Osteocyte (in vitro differentiated cells): ENCODE data around the gene PIK3C2G. TPM values are rescaled to one million over a fixed set of nuclear protein-coding genes. Genes with fewer than 3 reads are reported as not detected.

ENCODE experiments used
- DNase-seq: peaks from one replicate; pipeline ENCODE4 v3.0.0; 2021; ENCODE audit warnings: mixed read lengths; ENCODE audit not compliant: unreplicated experiment; ENCODE audit errors: extremely low spot score
- H3K27ac Mint-ChIP-seq: one replicate; pipeline ENCODE4 v1.8.0; 2021; ENCODE audit warnings: mild to moderate bottlenecking, mixed read lengths; ENCODE audit not compliant: unreplicated experiment
- H3K27me3 Mint-ChIP-seq: one replicate; pipeline ENCODE4 v1.8.0; 2021; ENCODE audit warnings: mixed read lengths; ENCODE audit not compliant: unreplicated experiment
- H3K36me3 Mint-ChIP-seq: one replicate; pipeline ENCODE4 v1.8.0; 2021; ENCODE audit warnings: mixed read lengths; ENCODE audit not compliant: unreplicated experiment
- H3K4me1 Mint-ChIP-seq: one replicate; pipeline ENCODE4 v1.8.0; 2021; ENCODE audit warnings: mixed read lengths; ENCODE audit not compliant: unreplicated experiment
- H3K4me3 Mint-ChIP-seq: one replicate; pipeline ENCODE4 v1.8.0; 2021; ENCODE audit warnings: mild to moderate bottlenecking, moderate library complexity, mixed read lengths; ENCODE audit not compliant: unreplicated experiment
- H3K9me3 Mint-ChIP-seq: one replicate; pipeline ENCODE4 v1.8.0; 2021; ENCODE audit warnings: mixed read lengths; ENCODE audit not compliant: unreplicated experiment
- total RNA-seq: library from RNA; stranded (reverse); gene quantifications from 2 replicates; pipeline ENCODE4 v1.2.1, GENCODE V29; 2021
- TF ChIP-seq, protein P1 (sequence below): fragments of 200-600 bp; sonication (generic); IDR thresholded peaks from 2 replicates; pipeline ENCODE4 v1.5.0; 2021; ENCODE audit warnings: antibody characterized with exemption, mild to moderate bottlenecking, moderate library complexity

The PIK3C2G gene
- total RNA-seq, 1 donor from 2014 or later = not detected

DNA sequence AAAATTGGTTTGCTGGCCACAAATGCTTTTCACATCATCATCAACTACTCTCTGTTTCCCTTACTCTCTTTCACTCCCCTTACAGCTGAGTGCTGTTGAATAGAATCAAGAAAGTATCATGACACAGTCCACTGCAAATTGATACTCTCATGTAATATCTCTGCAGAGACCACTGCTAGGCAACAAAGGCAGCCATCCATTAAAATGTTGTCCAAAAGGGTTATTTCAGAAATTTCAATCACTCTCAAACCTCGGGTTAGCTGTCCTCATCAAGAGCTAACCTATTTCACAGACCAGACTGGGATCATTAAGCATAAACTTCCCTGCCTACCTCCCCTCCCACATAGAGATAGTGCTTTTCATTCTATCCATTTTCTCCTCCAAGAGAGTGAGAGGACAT is 289.8 kb downstream of the PIK3C2G start:
- Mint-ChIP-seq H3K9me3 (no peaks in the 10 kb centered on the region), H3K27ac (no peak overlapping the region), H3K4me1 (peaks cover 2% of the 10 kb centered on the region), H3K36me3 (no peaks in the 10 kb centered on the region), H3K4me3 (no peak overlapping the region), H3K27me3 (no peaks in the 10 kb centered on the region)
- DNase-seq = no peak
- TF ChIP-seq, protein P1, sequence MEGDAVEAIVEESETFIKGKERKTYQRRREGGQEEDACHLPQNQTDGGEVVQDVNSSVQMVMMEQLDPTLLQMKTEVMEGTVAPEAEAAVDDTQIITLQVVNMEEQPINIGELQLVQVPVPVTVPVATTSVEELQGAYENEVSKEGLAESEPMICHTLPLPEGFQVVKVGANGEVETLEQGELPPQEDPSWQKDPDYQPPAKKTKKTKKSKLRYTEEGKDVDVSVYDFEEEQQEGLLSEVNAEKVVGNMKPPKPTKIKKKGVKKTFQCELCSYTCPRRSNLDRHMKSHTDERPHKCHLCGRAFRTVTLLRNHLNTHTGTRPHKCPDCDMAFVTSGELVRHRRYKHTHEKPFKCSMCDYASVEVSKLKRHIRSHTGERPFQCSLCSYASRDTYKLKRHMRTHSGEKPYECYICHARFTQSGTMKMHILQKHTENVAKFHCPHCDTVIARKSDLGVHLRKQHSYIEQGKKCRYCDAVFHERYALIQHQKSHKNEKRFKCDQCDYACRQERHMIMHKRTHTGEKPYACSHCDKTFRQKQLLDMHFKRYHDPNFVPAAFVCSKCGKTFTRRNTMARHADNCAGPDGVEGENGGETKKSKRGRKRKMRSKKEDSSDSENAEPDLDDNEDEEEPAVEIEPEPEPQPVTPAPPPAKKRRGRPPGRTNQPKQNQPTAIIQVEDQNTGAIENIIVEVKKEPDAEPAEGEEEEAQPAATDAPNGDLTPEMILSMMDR = no peak

DNA sequence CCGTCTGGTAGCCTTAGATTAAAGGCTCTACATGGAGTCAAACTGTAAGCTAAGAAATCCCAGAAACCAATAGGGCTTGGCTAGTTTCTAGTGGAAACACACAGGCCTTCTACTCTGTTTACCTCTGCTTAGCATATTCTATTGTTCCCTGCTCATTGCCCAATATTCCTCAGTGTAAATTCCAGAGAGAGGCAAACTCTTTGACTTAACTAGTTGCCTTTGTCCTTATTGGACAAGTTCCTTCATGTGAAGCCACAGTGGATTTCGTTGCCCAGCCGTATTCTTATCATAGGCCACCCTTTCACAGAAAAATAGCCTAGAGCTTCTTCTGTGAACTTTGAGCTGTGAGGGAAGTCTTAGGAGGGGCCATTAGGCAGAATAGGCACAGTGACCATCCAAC is 290.4 kb downstream of the PIK3C2G start:
- DNase-seq = no peak
- H3K4me1 Mint-ChIP-seq = peaks cover 2% of the 10 kb centered on the region
- H3K9me3 Mint-ChIP-seq = no peaks in the 10 kb centered on the region
- H3K27me3 Mint-ChIP-seq = no peaks in the 10 kb centered on the region
- H3K27ac Mint-ChIP-seq = no peak overlapping the region
- no peak overlapping the region for H3K4me3 Mint-ChIP-seq
- no peaks in the 10 kb centered on the region for H3K36me3 Mint-ChIP-seq
- TF ChIP-seq, protein P1 = no peak

DNA sequence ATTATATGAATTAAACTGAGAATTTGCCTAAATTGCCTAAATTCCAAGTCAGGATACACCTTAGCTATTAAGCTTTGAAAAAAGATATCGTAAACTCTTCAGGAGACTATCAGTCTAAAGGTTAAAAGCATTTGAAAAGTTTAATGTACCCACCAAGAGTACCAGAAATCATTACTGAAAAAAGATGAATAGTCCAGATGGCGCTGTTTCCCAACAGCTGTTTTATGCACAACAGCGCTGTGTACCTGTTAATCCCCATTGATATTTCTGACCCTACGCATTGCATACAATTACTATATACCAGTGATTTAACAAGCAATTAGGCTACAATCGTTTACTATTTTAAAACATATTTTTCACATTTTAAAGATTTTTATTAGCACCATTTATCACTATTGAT is 291.5 kb downstream of the PIK3C2G start:
- Mint-ChIP-seq H3K4me3 (no peak overlapping the region), H3K9me3 (no peaks in the 10 kb centered on the region), H3K36me3 (no peaks in the 10 kb centered on the region), H3K4me1 (peaks cover 2% of the 10 kb centered on the region), H3K27me3 (no peaks in the 10 kb centered on the region), H3K27ac (no peak overlapping the region)
- no peak for DNase-seq
- TF ChIP-seq, protein P1 = peak; percentile 33

DNA sequence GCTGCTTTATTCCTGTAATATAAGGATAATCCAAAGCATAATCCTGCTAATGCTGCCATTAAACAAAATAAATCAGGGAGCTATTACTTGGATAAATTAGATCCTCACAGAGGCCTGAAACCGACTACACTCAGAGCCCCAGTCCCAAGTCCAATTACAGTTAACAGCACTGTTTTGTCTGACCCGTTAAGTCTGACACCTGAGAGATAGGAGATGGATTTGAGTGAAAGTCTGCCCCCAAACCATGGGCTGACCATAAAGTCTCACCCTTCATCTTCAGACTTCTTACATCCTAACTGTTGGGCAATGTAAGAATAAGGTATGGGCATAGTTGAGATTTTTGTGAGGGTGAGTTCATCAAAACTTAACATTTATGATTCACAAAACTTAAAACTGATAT is 294.8 kb downstream of the PIK3C2G start:
- Mint-ChIP-seq H3K27me3 (no peaks in the 10 kb centered on the region), H3K4me3 (no peak overlapping the region)

GRCh38 chr12:18559242-18559641 is 297.9 kb downstream of the PIK3C2G start:
- peaks cover 2% of the 10 kb centered on the region for H3K4me1 Mint-ChIP-seq

More for the DNA sequence above, 294.8 kb downstream of the PIK3C2G start:
- H3K4me1 Mint-ChIP-seq = peaks cover 2% of the 10 kb centered on the region
- TF ChIP-seq, protein P1 = no peak
- H3K36me3 Mint-ChIP-seq = no peaks in the 10 kb centered on the region
- no peak overlapping the region for H3K27ac Mint-ChIP-seq
- H3K9me3 Mint-ChIP-seq = no peaks in the 10 kb centered on the region
- no peak for DNase-seq

More at GRCh38 chr12:18559242-18559641, 297.9 kb downstream of the PIK3C2G start:
- H3K9me3 Mint-ChIP-seq = no peaks in the 10 kb centered on the region
- H3K36me3 Mint-ChIP-seq = no peaks in the 10 kb centered on the region
- H3K4me3 Mint-ChIP-seq = no peak overlapping the region
- no peaks in the 10 kb centered on the region for H3K27me3 Mint-ChIP-seq
- DNase-seq = no peak
- H3K27ac Mint-ChIP-seq = no peak overlapping the region
- TF ChIP-seq, protein P1 = no peak
